HG03045 (cell line): Measurements from ENCODE around the gene USP2.
A peak's percentile ranks its signal among the peaks of the same experiment; 100 is the strongest.

ENCODE experiments used
- ATAC-seq: cut with Tn5 transposase; IDR thresholded peaks from one replicate; pipeline ENCODE4 v1.9.1; 2021; ENCODE audit warnings: mild to moderate bottlenecking, moderate library complexity; ENCODE audit not compliant: unreplicated experiment

The USP2 gene

DNA sequence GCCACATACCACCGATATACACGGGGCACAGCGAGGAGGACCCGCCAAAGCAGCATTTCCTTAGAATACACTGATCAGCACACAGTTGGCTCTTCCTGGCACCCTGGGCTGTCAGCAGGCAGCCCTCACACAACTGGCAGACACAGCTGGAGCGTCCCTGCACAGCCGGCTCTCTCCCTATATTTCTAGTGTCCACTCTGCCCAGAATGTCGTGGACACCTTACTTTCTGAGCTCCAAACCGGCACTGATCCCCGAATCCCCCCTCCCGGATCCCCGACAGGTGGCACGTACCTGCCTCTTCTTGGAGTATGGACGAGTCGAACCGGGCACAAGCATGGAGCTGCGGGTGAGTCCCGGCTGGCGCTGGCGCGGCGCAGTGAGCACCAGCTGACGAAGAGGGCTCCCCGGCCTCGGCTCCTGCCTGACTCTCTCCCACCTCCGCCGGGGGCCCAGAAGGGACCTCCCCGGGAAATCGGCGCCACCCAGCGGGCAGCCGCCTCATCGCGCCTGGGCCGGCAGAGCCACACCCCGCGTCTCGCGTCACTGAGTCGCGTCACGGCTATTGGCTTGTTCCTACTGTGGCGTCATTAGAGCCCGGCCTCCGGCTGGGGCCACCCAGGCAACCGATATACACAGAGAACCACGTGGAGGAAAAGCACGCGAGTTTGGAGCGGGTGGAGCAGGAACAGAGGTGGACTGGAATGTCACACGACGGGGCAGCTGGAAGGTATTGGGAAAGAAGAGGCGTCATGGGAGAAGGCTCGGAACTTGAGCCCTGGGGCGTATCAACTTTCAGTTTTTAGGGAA lies at the start of gene USP2:
Gene USP2, minus strand, starts transcription at position 510 of the 808 bp plus-strand sequence. CDS start 8,210 bp downstream, outside the sequence.
- ATAC-seq: peak; percentile 97

DNA sequence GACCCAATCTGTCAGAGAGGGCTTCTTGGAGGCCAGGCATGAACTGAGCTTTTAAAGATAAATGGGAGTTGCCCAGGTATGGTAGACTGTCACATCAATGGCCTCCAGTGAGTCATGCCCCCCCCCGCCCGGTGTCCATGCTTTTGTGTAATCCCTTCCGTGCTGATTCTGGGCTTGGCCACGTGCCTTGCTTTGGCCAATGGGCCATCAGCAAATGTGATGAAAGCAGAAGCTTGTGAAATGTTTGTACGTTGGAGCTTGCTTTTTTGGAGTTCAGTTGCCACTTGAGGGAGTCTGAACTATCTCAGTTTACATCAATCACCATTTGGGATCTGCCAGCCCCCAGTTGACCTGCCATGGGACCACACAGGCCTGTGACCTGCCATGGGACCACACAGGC lies 45.8 kb upstream of the USP2 start:
- no peak for ATAC-seq

GRCh38 chr11:119426142-119426541 lies 44.7 kb upstream of the USP2 start:
- ATAC-seq: no peak

DNA sequence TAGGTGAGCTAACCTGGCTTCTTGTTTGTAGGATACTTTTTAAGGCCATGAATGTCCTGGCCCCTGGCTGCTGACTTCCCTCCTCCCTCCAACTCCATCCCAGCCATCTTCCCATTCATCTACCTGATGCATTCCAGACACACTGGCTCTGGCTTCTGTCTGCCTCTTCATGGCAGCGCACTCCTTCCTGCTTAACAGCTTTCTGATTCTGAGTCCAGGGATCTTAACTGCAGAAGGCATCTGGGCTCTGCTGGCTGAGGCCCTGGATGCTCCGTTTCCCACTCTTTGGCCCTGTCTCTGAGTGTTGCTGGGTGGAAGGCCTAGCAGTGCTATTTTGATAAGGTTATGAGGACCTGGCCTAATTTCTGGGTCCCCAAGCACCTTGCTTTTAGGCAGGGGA lies 43.3 kb upstream of the USP2 start:
- ATAC-seq: no peak

DNA sequence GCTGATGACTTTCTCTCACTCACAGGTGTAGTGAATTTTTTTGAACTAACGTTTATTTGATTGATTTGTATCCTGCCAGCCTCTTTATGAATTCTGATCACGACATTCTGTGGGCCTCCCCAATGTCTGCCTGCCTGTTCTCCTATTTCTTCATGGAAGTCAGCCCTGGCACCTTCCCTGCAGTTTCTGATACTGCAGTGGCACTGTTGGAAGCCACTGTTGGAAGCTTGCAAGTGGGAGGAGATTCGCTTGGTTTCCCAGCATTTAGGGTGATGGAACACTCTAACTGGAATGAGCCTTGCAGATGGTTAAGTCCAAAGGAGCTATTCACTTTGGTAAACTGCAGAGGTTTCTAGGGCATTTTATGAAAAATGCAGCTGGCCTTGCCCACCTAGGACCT lies 42.8 kb upstream of the USP2 start:
- ATAC-seq: no peak

GRCh38 chr11:119423509-119424254 lies 42.2 kb upstream of the USP2 start:
- ATAC-seq: no peak

- ATAC-seq: no peak
These were observed 41.5 kb upstream of the USP2 start, which contains the start of gene THY1 for GRCh38 chr11:119422809-119423508. Gene THY1, minus strand, starts transcription at chr11:119423172. Its CDS starts 2,267 bp downstream, at chr11:119420905.

DNA sequence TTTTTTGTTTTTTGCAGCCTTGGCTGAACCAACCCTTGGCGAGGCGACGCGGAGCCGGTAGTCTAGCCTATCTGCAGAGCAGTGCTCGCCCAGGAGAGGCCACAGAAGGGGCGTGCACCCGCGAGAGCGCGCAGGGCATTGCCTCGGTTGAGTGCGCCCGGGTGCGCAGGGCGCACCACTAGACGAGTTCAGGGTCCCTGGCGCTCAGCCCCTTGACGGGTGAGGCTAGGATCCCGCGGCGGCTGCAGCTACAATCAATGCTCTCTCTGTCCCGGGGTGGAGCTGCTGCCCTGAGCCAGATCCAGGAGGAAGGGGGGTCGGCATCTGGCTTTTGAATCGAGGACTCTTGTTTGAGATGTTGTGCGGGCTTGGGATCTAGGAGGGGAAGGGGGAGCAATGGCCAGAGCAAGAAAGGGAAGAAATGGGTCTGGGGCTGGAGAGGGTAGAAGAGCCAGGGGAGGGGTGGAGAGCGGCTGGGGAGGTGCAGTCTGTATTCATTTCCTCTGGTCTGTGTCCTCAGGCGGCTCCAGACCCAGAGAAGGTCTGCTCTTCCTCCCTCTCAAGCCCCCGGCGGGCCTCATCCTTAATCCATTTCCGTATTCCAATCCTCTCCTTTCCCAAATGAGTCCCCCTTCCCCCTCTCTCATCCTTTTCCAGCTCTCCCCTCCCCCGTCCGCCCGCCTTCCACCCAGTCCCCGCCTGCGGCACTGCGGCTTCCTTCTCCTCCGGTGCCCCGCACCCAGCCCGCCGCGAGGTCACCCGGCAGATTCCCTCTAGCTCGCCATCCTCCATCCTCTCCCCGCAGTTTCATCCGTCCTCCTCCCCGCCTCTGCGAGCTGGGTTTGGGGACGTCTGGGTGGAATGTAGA lies 40.7 kb upstream of the USP2 start:
- no peak for ATAC-seq

- ATAC-seq: no peak
These were observed 39.9 kb upstream of the USP2 start for GRCh38 chr11:119421351-119421750.

- ATAC-seq: no peak
These were observed 39.1 kb upstream of the USP2 start for GRCh38 chr11:119420631-119421030.

DNA sequence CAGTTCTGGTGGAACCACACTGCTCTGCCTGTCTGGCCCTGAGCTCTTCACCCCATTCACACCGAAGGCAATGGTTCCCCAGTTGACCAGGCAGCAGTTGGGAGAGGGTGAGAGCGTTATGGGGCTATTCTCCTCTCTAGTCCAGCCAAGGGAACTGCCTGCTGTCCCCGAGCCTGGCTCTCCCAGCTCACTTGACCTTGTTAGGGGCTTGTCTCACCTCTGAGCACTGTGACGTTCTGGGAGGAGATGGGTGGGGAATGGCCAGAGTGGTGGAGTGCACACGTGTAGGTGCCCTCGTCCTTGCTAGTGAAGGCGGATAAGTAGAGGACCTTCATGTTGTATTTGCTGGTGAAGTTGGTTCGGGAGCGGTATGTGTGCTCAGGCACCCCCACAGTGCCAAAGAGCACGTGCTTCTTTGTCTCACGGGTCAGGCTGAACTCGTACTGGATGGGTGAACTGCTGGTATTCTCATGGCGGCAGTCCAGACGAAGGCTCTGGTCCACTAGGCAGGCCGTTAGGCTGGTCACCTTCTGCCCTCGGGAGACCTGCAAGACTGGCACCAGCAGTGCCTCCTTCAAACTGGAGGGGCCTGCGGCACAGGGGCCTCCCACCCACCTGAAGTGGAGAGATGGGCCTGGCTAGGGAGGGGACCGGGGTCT lies 38.5 kb upstream of the USP2 start:
- ATAC-seq: no peak

GRCh38 chr11:119419246-119419645 lies 37.8 kb upstream of the USP2 start:
- no peak for ATAC-seq

GRCh38 chr11:119418759-119419158 lies 37.3 kb upstream of the USP2 start:
- no peak for ATAC-seq

DNA sequence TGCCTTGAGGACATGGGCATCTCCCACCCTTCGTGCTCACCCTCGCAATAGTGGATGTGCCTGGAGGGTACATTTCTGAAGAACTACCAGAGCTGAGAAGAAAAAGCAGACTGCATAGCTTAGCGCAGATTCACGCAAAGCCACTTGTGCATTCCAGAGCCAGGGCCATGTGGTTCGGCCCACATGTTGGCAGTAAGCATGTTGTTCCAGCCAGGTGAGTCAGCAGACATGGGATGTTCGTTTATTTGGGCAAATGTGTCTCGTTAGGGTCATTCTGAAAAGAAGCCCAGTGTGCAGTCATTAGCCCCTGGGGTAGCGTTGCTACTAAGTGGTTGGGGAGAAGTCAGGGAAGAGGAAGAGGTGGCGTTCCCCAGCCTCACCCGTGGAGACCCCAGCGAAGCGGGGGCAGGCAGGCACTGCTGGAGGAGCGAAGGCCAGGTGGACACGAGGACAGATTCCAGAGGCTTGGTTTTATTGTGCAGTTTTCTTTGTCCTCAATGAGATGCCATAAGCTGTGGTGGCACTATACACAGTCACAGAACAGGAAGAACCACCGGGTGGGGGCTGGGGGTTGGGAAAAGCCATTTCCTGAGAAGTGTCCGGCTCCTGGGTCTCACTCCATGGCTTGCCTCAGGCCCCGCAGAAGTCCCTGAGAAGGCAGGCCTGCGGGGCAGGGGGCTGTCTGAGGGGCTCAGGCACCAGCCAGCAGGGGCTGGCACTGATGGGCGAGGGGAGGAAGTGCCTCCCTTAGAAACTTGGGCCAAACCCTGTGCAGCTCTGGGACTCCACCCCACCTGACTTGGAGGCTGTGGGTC lies 36.4 kb upstream of the USP2 start:
- no peak for ATAC-seq

- ATAC-seq: no peak
These were observed 35.4 kb upstream of the USP2 start for GRCh38 chr11:119416606-119417580.

- ATAC-seq: no peak
These were observed 34.5 kb upstream of the USP2 start for GRCh38 chr11:119415966-119416365.

- no peak for ATAC-seq
These were observed 34.0 kb upstream of the USP2 start for GRCh38 chr11:119415517-119415916.

GRCh38 chr11:119414734-119415133 lies 33.2 kb upstream of the USP2 start:
- no peak for ATAC-seq
